Measurements from ENCODE around the gene C1QA. TPM values are rescaled to one million over a fixed set of nuclear protein-coding genes. Genes with fewer than 3 reads are reported as not detected.
"Not testable (repeated sequence)": the region's sequence is repeated elsewhere in the genome, so short reads cannot be mapped to it uniquely, and the experiment has no call there.

The C1QA gene
- total RNA-seq, 1 donor from 2014 or later = not detected

DNA sequence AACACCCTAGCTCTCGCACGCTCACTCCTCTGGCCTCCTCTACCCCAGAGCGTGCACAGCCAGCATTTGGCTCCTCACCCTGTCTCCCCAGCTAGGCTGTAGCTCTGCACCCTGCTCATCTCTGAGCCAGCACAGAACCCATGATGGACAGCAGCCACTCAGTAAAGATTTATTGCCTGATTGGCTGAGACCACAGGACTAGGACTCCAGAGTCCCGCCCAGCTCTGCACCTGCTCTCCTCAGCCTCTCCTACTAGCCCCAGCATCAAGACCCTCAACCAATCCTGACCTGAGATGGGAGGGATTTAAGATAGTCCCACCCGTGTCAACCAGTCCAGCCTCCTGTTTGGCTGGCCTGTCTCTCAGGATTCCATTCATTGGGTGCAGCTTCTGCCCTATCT lies 25.9 kb downstream of the C1QA start:
- Mint-ChIP-seq H3K27me3 (no peaks in the 10 kb centered on the region), H3K27ac (no peak overlapping the region), H3K4me3 (no peak overlapping the region), H3K4me1 (no peaks in the 10 kb centered on the region), H3K36me3 (ENCODE audit: low read depth) (no peaks in the 10 kb centered on the region), H3K9me3 (no peaks in the 10 kb centered on the region)
- DNase-seq = no peak
- intact Hi-C loops (cut with micrococcal nuclease) = no loop called here

DNA sequence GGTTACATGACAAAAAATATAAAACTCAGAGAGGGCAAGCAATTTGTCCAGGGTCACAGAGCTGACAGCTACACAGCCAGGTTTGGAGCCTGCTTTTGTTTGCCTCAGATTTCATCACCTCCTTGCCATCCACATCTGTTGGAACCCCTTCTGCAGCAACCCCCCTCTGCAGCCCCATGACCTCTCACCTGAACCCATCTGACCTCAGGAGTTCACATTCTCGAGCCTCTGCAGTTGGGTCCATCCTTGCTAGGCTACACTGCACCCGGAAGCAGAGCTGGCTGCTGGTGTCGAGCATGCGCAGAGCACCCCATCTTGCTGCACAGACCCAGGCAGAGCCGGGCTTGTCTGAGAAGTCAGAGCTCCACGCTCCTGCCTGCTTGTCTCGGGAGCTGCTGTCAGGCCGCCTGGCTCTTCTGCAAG lies 26.6 kb downstream of the C1QA start:
- intact Hi-C loops (cut with micrococcal nuclease) = no loop called here
- no peaks in the 10 kb centered on the region for H3K27me3 Mint-ChIP-seq
- no peaks in the 10 kb centered on the region for H3K4me1 Mint-ChIP-seq
- no peak overlapping the region for H3K27ac Mint-ChIP-seq
- no peak for DNase-seq
- H3K36me3 Mint-ChIP-seq (ENCODE audit: low read depth) = no peaks in the 10 kb centered on the region
- H3K4me3 Mint-ChIP-seq = no peak overlapping the region
- no peaks in the 10 kb centered on the region for H3K9me3 Mint-ChIP-seq

DNA sequence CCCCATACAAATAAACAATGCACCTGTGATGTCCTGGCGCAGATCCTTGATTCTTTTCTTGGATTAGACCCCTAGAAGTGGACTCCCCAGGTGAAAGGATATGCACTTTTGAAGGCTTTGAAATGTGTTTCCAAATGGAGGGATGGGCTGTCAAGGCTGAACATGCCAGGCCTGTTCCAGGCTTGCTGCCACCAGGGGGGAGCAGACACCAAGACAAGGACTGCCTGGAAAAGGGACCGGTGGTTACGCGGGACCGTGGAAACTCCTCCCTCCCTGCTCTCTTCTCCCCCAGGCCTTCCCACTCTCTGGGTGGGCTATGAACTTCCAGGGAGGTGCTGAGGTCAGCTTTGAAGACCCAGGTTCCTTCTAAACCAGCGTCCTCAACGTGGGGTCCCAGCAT lies 29.3 kb downstream of the C1QA start:
- Mint-ChIP-seq H3K36me3 (ENCODE audit: low read depth) (no peaks in the 10 kb centered on the region), H3K9me3 (no peaks in the 10 kb centered on the region), H3K27me3 (no peaks in the 10 kb centered on the region), H3K4me3 (no peak overlapping the region), H3K27ac (no peak overlapping the region), H3K4me1 (no peaks in the 10 kb centered on the region)
- no peak for DNase-seq
- intact Hi-C loops (cut with micrococcal nuclease) = no loop called here

DNA sequence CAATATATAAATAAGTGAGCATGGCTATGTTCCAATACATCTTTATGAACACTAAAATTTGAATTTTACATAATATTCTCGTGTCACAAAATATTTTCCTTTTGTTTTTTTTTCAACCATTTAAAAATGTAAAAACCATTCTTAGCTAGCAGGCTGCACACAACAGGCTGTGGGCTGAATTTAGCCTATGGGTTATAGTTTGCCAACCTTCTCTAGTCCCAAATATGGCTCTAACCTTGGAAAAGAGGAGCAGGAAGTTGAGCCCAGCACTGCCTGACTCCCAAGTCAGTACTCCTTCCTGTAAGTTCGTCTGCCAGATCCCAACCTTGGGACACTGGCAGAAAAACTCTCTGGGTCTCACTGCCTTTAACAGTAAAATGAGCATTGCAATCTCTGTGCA lies 30.0 kb downstream of the C1QA start:
- intact Hi-C loops (cut with micrococcal nuclease) = no loop called here
- Mint-ChIP-seq H3K27ac (no peak overlapping the region), H3K27me3 (peaks cover 2% of the 10 kb centered on the region)

DNA sequence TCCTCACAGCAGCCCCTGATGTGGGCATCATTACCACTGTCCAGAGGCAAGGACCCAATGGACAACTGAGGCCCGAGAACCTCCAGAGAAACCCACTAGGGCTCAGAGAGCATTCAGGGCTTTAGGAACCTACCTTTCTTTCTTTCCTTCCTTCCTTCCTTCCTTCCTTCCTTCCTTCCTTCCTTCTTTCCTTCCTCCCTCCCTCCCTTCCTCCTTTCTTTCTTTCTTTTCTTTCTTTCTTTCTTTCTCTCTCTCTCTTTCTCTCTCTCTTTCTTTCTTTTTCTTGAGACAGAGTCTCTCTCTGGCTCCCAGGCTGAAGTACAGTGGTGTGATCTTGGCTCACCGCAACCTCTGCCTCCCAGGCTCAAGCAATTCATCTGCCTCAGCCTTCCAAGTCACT lies 32.4 kb downstream of the C1QA start:
- intact Hi-C loops (cut with micrococcal nuclease); H3K9me3 Mint-ChIP-seq; H3K27ac Mint-ChIP-seq; H3K36me3 Mint-ChIP-seq (ENCODE audit: low read depth); H3K4me3 Mint-ChIP-seq; DNase-seq; H3K4me1 Mint-ChIP-seq: not testable (repeated sequence)
- peaks cover 15% of the 10 kb centered on the region for H3K27me3 Mint-ChIP-seq

More for the DNA sequence above, 30.0 kb downstream of the C1QA start:
- H3K9me3 Mint-ChIP-seq = no peaks in the 10 kb centered on the region
- no peak for DNase-seq
- no peak overlapping the region for H3K4me3 Mint-ChIP-seq
- H3K36me3 Mint-ChIP-seq (ENCODE audit: low read depth) = no peaks in the 10 kb centered on the region
- no peaks in the 10 kb centered on the region for H3K4me1 Mint-ChIP-seq

DNA sequence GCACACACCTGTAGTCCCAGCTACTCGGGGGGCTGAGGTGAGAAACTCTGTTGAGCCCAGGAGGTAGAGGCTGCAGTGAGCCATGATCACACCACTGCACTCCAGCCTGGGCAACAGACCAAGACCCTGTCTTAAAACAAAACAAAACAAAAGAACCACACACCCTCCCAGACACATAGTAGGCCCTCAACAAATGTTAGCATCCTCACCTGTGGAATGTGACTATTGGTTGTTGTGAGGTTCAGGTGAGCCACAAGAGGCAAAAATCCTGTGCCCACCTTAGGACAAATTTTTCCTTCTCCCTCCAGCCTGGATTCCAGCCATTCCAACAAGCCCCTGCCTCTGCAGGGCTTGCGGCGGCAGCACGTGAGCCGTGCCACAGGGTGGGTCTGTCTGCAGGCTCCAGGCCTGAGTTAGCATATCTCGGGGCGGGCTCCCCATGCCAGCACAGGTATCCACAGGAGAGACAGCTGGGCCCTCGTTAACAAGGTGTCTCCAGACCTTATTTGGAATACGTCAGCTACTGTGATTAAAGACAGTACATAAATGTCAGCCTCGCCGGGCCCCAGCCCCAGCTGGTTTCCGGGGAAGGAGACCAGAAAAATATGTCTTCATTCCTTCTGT lies 34.0 kb downstream of the C1QA start:
- peaks cover 26% of the 10 kb centered on the region for H3K27me3 Mint-ChIP-seq
- H3K4me3 Mint-ChIP-seq = no peak overlapping the region
- no peaks in the 10 kb centered on the region for H3K4me1 Mint-ChIP-seq

DNA sequence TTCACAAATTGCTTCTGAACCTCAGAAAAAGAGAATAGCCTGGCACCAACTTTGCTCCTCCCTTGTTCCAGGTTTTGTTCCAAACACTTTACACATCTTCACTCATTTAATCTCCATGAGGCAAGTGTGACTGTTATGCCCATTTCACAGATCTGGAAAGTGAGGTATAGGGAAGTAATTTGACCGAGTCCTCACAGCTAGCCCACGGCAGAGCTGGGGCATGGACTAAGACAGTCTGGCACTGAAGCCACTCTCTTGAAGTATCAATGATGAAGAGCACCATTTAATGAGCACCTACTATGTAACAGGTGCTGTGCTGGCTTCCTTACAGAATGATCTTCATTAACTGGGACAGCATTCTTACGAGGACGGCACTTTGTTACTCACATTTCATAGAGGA lies 35.6 kb downstream of the C1QA start:
- peaks cover 26% of the 10 kb centered on the region for H3K27me3 Mint-ChIP-seq
- intact Hi-C loops (cut with micrococcal nuclease) = no loop called here
- H3K4me3 Mint-ChIP-seq = no peak overlapping the region
- no peak overlapping the region for H3K27ac Mint-ChIP-seq
- H3K36me3 Mint-ChIP-seq (ENCODE audit: low read depth) = no peaks in the 10 kb centered on the region
- no peaks in the 10 kb centered on the region for H3K9me3 Mint-ChIP-seq
- no peaks in the 10 kb centered on the region for H3K4me1 Mint-ChIP-seq
- no peak for DNase-seq

More for the DNA sequence above, 34.0 kb downstream of the C1QA start:
- Mint-ChIP-seq H3K9me3 (no peaks in the 10 kb centered on the region), H3K27ac (no peak overlapping the region), H3K36me3 (ENCODE audit: low read depth) (no peaks in the 10 kb centered on the region)
- intact Hi-C loops (cut with micrococcal nuclease) = no loop called here
- DNase-seq = no peak

DNA sequence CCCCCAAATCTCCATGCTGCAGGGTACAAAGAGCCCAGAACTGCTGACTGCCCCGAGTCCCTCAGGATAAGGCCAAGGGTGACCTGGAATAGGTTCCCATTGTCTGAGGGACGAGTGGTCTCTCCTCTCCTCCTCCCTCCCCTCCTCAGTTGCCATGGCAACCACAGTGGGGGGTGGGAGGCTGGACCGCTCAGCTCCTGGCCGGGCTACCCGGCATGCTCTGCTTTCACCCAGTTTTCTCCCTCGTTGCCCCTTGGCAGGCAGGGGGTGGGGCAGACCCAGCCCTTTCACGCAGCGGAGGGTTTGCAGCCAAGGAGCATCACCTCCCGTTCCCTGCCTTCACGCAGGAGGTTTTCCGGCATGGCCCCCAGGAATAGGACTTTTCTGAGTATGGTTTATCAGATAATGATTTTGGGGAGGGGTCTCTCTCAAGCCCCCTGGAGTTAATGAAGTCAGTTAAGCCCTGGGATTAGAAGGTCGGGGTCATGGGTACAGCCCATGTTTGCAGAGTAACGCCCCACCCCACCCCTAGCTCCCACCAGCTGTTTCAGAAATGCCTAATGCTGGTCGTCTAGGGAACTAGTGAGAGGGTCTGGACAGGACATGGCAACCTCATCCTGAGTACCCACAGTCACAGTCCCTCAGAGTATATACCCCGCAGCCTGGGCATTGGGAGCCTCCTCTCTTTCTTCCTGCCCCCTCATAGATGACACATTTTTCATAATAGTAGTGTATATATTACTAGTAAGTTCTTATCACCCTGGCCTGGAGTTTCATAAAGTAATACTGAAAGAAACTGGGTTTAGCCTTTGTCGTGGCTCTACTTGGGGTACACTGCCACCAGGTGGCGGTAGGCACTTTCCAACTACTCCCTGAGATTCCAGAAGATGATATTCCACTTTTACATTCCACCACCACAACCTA lies 37.3 kb downstream of the C1QA start:
- DNase-seq = peak; percentile 60
- Mint-ChIP-seq H3K27me3 (peaks cover 26% of the 10 kb centered on the region), H3K27ac (no peak overlapping the region)

DNA sequence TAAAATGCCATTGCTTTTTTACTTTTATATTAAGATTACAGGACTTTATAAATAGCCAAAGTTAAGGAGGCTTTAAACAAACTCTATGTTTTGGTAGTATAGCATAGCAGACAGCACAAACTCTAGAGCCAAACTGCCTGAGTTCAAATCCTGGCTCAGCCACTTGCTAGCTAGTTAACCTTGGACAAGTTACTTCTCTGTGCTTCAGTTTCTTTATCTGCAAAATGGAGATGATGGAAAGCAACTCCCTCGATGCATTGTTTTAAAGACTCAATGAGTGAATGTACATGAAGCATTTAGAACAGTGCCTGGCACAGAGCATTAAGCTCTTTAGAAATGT lies 38.0 kb downstream of the C1QA start:
- intact Hi-C loops (cut with micrococcal nuclease) = no loop called here

More for the DNA sequence above, 37.3 kb downstream of the C1QA start:
- Mint-ChIP-seq H3K36me3 (ENCODE audit: low read depth) (no peaks in the 10 kb centered on the region), H3K4me1 (no peaks in the 10 kb centered on the region), H3K9me3 (no peaks in the 10 kb centered on the region), H3K4me3 (no peak overlapping the region)
- intact Hi-C loops (cut with micrococcal nuclease) = no loop called here

DNA sequence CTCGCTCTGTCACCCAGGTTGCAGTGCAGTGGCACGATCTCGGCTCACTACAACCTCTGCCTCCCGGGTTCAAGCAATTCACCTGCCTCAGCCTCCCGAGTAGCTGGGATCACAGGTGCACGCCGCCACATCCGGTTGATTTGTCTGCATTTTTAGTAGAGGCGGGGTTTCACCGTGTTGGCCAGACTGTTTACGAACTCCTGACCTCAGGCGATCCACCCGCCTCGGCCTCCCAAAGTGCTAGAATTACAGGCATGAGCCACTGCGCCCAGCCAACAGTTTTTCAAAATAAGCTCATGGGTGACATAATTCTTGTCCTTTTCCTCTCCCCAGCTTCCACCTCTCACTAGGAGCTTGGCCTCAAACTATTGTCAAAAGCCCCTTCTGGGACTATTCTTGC lies 39.7 kb downstream of the C1QA start:
- H3K4me3 Mint-ChIP-seq; H3K27ac Mint-ChIP-seq; H3K36me3 Mint-ChIP-seq (ENCODE audit: low read depth); DNase-seq; H3K4me1 Mint-ChIP-seq; intact Hi-C loops (cut with micrococcal nuclease); H3K9me3 Mint-ChIP-seq: not testable (repeated sequence)
- peaks cover 25% of the 10 kb centered on the region for H3K27me3 Mint-ChIP-seq

More for the DNA sequence above, 38.0 kb downstream of the C1QA start:
- no peak overlapping the region for H3K4me3 Mint-ChIP-seq
- no peaks in the 10 kb centered on the region for H3K4me1 Mint-ChIP-seq
- H3K36me3 Mint-ChIP-seq (ENCODE audit: low read depth) = no peaks in the 10 kb centered on the region
- H3K27ac Mint-ChIP-seq = no peak overlapping the region
- peaks cover 26% of the 10 kb centered on the region for H3K27me3 Mint-ChIP-seq
- DNase-seq = no peak
- H3K9me3 Mint-ChIP-seq = no peaks in the 10 kb centered on the region

DNA sequence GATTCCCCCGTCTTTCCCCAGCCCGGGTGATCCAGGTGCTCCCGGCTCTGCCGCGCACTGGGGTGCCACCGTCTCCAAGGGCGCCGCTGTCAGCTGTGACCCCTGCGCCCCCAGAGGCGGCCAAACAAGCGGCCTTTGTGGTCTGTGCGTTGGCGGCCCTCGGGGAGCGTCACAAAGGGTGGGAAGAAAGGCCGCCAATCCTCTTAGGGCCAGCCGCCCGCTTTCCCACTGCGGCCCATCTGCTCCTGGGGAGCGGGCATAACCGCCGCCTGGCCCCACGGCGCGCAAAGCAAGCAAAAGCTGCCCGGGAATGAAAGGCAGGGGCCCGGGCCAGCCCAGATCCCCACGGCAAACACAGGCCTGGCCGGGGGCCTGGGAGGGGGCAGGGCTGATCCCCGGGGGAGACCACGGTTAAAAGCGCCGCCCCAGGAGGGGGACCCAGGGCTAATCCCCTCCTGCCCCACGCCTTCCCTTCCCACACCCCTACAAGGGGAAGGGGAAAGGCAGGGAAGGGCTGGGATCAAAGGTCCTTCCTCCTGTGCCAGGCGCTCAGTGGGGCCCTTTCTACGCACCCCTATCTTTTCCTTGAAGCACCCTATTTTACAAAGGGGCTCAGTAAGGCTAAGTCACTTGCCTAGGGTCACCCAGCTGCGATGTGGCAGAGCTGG lies 40.6 kb downstream of the C1QA start:
- Mint-ChIP-seq H3K27ac (no peak overlapping the region), H3K4me3 (no peak overlapping the region), H3K4me1 (no peaks in the 10 kb centered on the region), H3K27me3 (peaks cover 21% of the 10 kb centered on the region), H3K36me3 (ENCODE audit: low read depth) (no peaks in the 10 kb centered on the region), H3K9me3 (no peaks in the 10 kb centered on the region)
- intact Hi-C loops (cut with micrococcal nuclease) = no loop called here
- DNase-seq = no peak

DNA sequence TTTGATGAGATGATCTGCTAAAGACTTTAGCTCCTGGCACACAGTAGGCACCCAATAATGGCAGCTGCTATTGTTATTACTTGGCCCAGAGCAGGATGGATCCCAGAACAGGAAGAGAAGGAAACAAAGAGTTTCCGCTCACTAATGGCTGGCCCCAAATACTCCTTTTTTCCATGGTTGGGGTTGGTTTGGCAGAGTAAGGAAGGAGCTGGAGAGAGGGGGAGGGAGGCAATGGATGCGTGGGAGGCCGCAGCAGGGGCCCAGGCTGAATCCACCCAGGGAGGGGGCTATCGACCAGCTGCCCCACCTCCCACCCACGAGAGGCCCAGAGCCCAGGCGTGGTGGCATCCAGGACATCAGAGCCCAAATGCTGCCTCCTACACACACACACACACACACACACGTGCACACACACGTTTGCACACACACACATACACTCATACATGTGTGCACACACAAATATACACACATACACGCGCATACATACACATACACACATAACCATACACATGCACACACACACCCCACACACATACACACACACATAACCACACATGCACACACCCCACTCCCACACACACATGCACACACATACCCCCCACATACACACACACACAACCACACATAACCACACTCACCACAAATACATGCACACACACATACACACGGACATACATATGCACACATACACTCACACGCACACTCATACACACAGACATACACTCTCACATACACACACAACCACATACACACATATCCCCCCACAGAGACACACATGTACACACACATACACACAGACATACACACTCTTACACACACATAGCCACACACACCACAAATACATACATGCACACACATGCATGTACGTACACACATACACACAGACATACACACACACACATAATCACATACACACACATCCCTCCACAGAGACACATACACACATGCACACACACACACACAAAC lies 41.8 kb downstream of the C1QA start:
- intact Hi-C loops (cut with micrococcal nuclease) = no loop called here
- no peaks in the 10 kb centered on the region for H3K36me3 Mint-ChIP-seq (ENCODE audit: low read depth)
- no peaks in the 10 kb centered on the region for H3K9me3 Mint-ChIP-seq
- H3K27ac Mint-ChIP-seq = no peak overlapping the region
- H3K27me3 Mint-ChIP-seq = peaks cover 12% of the 10 kb centered on the region
- no peak overlapping the region for H3K4me3 Mint-ChIP-seq
- no peaks in the 10 kb centered on the region for H3K4me1 Mint-ChIP-seq
- no peak for DNase-seq

DNA sequence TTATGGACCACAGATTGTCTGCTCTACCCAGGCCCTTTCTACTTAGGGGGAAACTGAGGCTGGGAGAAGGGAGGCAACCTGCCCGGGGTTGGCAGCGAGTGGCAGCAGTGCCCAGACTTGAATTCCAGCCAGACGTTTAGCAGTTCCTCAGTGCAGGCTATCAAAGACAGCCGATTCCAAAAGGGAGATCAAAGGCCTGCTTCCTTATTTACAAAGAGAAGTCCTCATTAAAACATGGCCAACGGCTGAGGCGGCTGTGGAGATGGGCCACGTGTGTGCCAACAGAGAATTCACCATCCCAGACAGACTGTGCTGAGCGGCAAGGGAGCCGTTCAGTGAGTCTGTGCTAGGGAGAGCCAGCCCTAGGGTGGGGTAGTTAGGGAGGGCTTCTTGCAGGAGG lies 44.3 kb downstream of the C1QA start:
- intact Hi-C loops (cut with micrococcal nuclease) = no loop called here
- Mint-ChIP-seq H3K27me3 (no peaks in the 10 kb centered on the region), H3K36me3 (ENCODE audit: low read depth) (no peaks in the 10 kb centered on the region), H3K4me3 (no peak overlapping the region), H3K27ac (no peak overlapping the region), H3K4me1 (no peaks in the 10 kb centered on the region), H3K9me3 (no peaks in the 10 kb centered on the region)
- DNase-seq = no peak

Measured in activated CD4-positive, alpha-beta T cell treated with anti-CD3 and anti-CD28 coated beads, Interleukin-2, amount 10 ng/mL, durations not matched to agents 24 days and 14 days (primary cell).